ENCODE results near the gene APOBEC2. TPM values are rescaled to one million over a fixed set of nuclear protein-coding genes. Genes with fewer than 3 reads are reported as not detected.

Gene APOBEC2
- polyA plus RNA-seq, 1 donor (not counting 4 experiments of a cell fraction or from before 2014, with no cell fraction given): 0.05 TPM

DNA sequence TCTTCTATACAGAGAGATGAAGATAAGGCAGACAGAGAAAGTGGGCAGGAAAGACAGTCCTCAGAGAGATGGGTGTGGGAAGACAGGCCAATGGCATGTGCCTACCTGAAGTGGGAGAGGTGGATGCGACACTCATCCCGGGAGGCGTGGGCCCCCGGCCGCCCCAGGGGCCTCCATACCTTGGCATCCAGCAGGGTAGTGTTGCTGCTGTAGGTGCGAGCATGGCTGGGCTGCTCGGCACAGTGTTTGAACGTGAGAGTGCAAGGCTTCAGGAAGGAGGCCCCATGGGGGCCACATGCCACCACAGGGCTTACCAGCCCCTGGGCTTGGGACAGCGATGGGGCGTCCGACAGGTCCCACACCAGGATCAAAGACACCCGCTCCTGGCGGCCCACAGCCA lies 19.2 kb upstream of the APOBEC2 start:
- Histone ChIP-seq H3K27me3 (ENCODE audit: control insufficient read depth, extremely low read depth, insufficient read depth, low read length) (no peaks in the 10 kb centered on the region), H3K27ac (ENCODE audit: control insufficient read depth, insufficient read depth, low read length) (no peak overlapping the region), H3K4me2 (ENCODE audit: control insufficient read depth, extremely low read depth, insufficient read depth, low read depth, low read length) (no peak overlapping the region), H3K4me1 (ENCODE audit: control insufficient read depth, extremely low read depth, insufficient read depth, low read length) (peaks cover 25% of the 10 kb centered on the region), H4K20me1 (ENCODE audit: control insufficient read depth, extremely low read depth, insufficient read depth, low read length) (no peaks in the 10 kb centered on the region), H3K9ac (ENCODE audit: control insufficient read depth, extremely low read depth, insufficient read depth, low read length) (no peak overlapping the region), H3K9me1 (ENCODE audit: control insufficient read depth, extremely low read depth, insufficient read depth, low read length) (no peaks in the 10 kb centered on the region), H3K79me2 (ENCODE audit: control insufficient read depth, insufficient read depth, low read length) (no peaks in the 10 kb centered on the region), H3K4me3 (ENCODE audit: control insufficient read depth in 2 of 3, extremely low read depth in 1 of 3, insufficient read depth in 2 of 3, low read depth in 1 of 3, low read length in 3 of 3) (no peak overlapping the region), H2AFZ (ENCODE audit: control insufficient read depth, low read length) (no peak overlapping the region), H3K36me3 (ENCODE audit: control insufficient read depth in 2 of 2, extremely low read depth in 1 of 2, insufficient read depth in 2 of 2, low read length in 2 of 2) (no peaks in the 10 kb centered on the region), H3K9me3 (ENCODE audit: control insufficient read depth, low read depth, low read length) (no peaks in the 10 kb centered on the region)
- DNase-seq (ENCODE audit: low read depth, low spot score) (no peak), FAIRE-seq (no peak)
- TF ChIP-seq, protein P1, sequence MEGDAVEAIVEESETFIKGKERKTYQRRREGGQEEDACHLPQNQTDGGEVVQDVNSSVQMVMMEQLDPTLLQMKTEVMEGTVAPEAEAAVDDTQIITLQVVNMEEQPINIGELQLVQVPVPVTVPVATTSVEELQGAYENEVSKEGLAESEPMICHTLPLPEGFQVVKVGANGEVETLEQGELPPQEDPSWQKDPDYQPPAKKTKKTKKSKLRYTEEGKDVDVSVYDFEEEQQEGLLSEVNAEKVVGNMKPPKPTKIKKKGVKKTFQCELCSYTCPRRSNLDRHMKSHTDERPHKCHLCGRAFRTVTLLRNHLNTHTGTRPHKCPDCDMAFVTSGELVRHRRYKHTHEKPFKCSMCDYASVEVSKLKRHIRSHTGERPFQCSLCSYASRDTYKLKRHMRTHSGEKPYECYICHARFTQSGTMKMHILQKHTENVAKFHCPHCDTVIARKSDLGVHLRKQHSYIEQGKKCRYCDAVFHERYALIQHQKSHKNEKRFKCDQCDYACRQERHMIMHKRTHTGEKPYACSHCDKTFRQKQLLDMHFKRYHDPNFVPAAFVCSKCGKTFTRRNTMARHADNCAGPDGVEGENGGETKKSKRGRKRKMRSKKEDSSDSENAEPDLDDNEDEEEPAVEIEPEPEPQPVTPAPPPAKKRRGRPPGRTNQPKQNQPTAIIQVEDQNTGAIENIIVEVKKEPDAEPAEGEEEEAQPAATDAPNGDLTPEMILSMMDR (optimal IDR thresholded peaks at IDR 0.05 in 1 of 3, IDR thresholded peaks at IDR 0.05 in 1 of 3, conservative IDR thresholded peaks at IDR 0.05 in 1 of 3; ENCODE audit: extremely low read depth in 1 of 3, insufficient read depth in 2 of 3, low read length in 3 of 3): no peak
- no peak for TF ChIP-seq EZH2 (IDR thresholded peaks at IDR 0.05; ENCODE audit: low read length)
- dilution Hi-C loops (cut with MboI; ENCODE audit: extremely low pct_ligation_motif_present, low sequenced_read_pairs): no loop called here

DNA sequence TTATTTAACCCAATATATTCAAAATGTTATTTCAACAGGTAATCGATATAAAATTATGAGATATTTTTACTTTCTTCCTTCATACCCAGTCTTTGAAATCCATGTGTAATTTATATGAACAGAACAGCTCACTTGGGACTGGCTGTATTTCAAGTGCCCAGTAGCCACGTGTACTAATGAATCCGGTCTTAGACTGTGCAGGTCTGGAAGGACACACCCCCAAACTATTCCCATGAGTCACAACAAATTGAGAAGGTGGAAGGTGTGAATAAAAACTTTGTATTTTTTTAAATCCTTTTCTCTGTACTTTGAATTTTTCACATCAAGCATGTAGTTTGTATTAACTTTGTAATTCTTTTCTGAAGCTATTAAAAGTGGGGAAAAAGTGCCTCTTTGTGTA lies 16.8 kb upstream of the APOBEC2 start:
- H3K27me3 ChIP-seq (ENCODE audit: control insufficient read depth, extremely low read depth, insufficient read depth, low read length): no peaks in the 10 kb centered on the region
- TF ChIP-seq EZH2 (IDR thresholded peaks at IDR 0.05; ENCODE audit: low read length): no peak
- TF ChIP-seq, protein P1 (optimal IDR thresholded peaks at IDR 0.05 in 1 of 3, IDR thresholded peaks at IDR 0.05 in 1 of 3, conservative IDR thresholded peaks at IDR 0.05 in 1 of 3; ENCODE audit: extremely low read depth in 1 of 3, insufficient read depth in 2 of 3, low read length in 3 of 3): no peak
- no peaks in the 10 kb centered on the region for H3K36me3 ChIP-seq (ENCODE audit: control insufficient read depth in 2 of 2, extremely low read depth in 1 of 2, insufficient read depth in 2 of 2, low read length in 2 of 2)
- no peaks in the 10 kb centered on the region for H3K9me1 ChIP-seq (ENCODE audit: control insufficient read depth, extremely low read depth, insufficient read depth, low read length)
- FAIRE-seq: peak; percentile 60
- H4K20me1 ChIP-seq (ENCODE audit: control insufficient read depth, extremely low read depth, insufficient read depth, low read length): no peaks in the 10 kb centered on the region
- H3K4me3 ChIP-seq (ENCODE audit: control insufficient read depth in 2 of 3, extremely low read depth in 1 of 3, insufficient read depth in 2 of 3, low read depth in 1 of 3, low read length in 3 of 3): no peak overlapping the region
- peak overlapping the region; percentile 70 for H3K4me2 ChIP-seq (ENCODE audit: control insufficient read depth, extremely low read depth, insufficient read depth, low read depth, low read length)
- no peak overlapping the region for H2AFZ ChIP-seq (ENCODE audit: control insufficient read depth, low read length)
- H3K4me1 ChIP-seq (ENCODE audit: control insufficient read depth, extremely low read depth, insufficient read depth, low read length): peaks cover 45% of the 10 kb centered on the region
- H3K9me3 ChIP-seq (ENCODE audit: control insufficient read depth, low read depth, low read length): no peaks in the 10 kb centered on the region
- no peak overlapping the region for H3K9ac ChIP-seq (ENCODE audit: control insufficient read depth, extremely low read depth, insufficient read depth, low read length)
- dilution Hi-C loops (cut with MboI; ENCODE audit: extremely low pct_ligation_motif_present, low sequenced_read_pairs): no loop called here
- no peaks in the 10 kb centered on the region for H3K79me2 ChIP-seq (ENCODE audit: control insufficient read depth, insufficient read depth, low read length)
- peak overlapping the region; percentile 47 for H3K27ac ChIP-seq (ENCODE audit: control insufficient read depth, insufficient read depth, low read length)
- DNase-seq (ENCODE audit: low read depth, low spot score): no peak
